RWPE2 (cell line): ENCODE measurements around the gene SAMD7.

Source experiments
- ATAC-seq: fragments of 200-7000 bp; cut with Tn5 transposase; 3 replicates; pipeline ENCODE4 v1.9.1; 2021; ENCODE audit warnings: low read depth
- DNase-seq: peaks from one replicate; pipeline ENCODE4 v3.0.0-alpha.2; 2020; ENCODE audit warnings: low spot score
- H3K27ac ChIP-seq: fragments of 450-650 bp; 2 replicates; pipeline ENCODE4 v1.5.1; 2017; ENCODE audit warnings: mild to moderate bottlenecking; ENCODE audit not compliant: poor library complexity, severe bottlenecking
- H3K27me3 ChIP-seq: fragments of 250-450 bp; sonication (Bioruptor Pico); 2 replicates; pipeline ENCODE4 v1.5.1; 2021; ENCODE audit warnings: mild to moderate bottlenecking, moderate library complexity; ENCODE audit not compliant: insufficient read depth, poor library complexity, severe bottlenecking
- H3K36me3 ChIP-seq: fragments of 250-450 bp; sonication (Bioruptor Pico); 2 replicates; pipeline ENCODE4 v1.5.1; 2020; ENCODE audit warnings: low read depth, mild to moderate bottlenecking, moderate library complexity
- H3K4me1 ChIP-seq: fragments of 250-450 bp; sonication (Bioruptor Pico); 2 replicates; pipeline ENCODE4 v1.5.1; 2021; ENCODE audit warnings: mild to moderate bottlenecking, moderate library complexity; ENCODE audit not compliant: insufficient read depth, poor library complexity, severe bottlenecking
- H3K4me3 ChIP-seq: fragments of 250-450 bp; sonication (Bioruptor Pico); 2 replicates; pipeline ENCODE4 v1.5.1; 2021; ENCODE audit warnings: mild to moderate bottlenecking, moderate library complexity; ENCODE audit not compliant: severe bottlenecking
- H3K9me3 ChIP-seq: fragments of 250-450 bp; sonication (Bioruptor Pico); 2 replicates; pipeline ENCODE4 v1.5.1; 2021; ENCODE audit warnings: mild to moderate bottlenecking, moderate library complexity; ENCODE audit not compliant: severe bottlenecking
- TF ChIP-seq, protein P1 (sequence below): fragments of 450-650 bp; IDR thresholded peaks from one replicate; pipeline ENCODE4 v1.5.1; 2017; ENCODE audit warnings: mild to moderate bottlenecking, moderate library complexity; ENCODE audit not compliant: poor library complexity, severe bottlenecking

SAMD7 gene

DNA sequence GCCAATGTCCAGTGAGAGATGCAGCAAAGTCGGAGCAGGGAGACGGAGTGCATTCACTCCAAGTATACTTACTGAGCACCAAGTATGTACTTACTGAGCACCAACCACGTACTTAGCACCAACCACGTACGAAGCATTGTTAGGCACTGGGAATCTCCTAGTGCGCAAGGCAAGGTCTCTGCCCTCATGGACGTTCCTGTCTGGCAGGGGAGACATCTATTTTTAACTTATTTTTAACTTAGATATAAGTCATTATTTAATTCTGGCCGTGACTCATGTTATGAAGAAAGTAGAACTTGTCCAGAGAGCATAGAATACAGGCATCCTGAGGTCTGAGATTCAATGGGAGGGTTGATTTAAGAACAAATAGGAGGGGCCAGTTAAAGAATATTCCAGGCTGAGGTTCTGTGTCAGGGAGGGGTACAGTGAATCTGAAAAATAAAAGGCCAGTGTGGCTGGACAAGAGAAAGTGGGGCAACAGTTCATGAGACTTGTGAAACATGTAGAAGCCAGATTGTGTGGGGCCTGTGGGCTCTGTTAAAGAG lies 32.3 kb upstream of the SAMD7 start:
- Histone ChIP-seq H3K27me3 (no peaks in the 10 kb centered on the region), H3K36me3 (no peaks in the 10 kb centered on the region), H3K27ac (no peak overlapping the region), H3K4me1 (no peaks in the 10 kb centered on the region), H3K4me3 (no peak overlapping the region), H3K9me3 (no peaks in the 10 kb centered on the region)
- TF ChIP-seq, protein P1, sequence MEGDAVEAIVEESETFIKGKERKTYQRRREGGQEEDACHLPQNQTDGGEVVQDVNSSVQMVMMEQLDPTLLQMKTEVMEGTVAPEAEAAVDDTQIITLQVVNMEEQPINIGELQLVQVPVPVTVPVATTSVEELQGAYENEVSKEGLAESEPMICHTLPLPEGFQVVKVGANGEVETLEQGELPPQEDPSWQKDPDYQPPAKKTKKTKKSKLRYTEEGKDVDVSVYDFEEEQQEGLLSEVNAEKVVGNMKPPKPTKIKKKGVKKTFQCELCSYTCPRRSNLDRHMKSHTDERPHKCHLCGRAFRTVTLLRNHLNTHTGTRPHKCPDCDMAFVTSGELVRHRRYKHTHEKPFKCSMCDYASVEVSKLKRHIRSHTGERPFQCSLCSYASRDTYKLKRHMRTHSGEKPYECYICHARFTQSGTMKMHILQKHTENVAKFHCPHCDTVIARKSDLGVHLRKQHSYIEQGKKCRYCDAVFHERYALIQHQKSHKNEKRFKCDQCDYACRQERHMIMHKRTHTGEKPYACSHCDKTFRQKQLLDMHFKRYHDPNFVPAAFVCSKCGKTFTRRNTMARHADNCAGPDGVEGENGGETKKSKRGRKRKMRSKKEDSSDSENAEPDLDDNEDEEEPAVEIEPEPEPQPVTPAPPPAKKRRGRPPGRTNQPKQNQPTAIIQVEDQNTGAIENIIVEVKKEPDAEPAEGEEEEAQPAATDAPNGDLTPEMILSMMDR, result no peak
- DNase-seq (no peak), ATAC-seq (no peak)

DNA sequence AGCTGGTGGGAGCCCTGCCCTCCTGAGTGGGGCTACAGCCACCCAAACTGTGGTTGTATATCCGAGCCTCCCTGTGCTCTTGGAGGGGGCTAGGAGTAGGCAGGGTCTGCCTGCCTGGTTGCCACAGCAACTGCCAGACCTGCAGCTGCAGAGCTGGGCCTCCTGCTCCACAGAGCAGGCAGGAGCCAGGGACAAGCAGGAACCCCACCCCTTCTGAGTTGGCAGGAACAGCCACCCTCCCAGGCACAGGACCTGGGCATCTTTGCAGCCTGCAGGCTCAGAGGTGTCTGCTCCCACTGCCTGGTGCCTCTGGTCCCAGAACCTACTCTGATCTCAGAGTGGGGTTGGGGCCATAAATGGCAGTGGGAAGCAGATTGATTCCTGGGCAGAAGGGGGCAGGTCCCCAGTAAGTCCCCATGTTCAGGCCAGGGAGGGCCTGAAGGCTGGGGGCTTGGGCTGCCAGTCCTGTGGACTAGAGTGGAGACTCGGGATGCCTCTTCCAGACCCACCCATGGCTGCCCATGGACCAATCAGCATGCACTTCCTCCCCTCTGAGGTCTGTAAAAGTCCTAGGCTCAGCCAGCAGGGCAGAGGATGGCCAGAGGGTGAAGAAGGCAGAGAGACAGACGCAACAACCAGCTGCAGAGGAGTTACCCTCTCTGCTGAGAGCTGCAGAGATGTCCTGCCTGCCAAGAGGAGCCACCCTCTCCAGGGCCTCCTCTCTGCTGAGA lies 31.4 kb upstream of the SAMD7 start:
- Histone ChIP-seq H3K4me1 (no peaks in the 10 kb centered on the region), H3K27me3 (no peaks in the 10 kb centered on the region), H3K4me3 (no peak overlapping the region), H3K27ac (no peak overlapping the region), H3K36me3 (no peaks in the 10 kb centered on the region), H3K9me3 (no peaks in the 10 kb centered on the region)
- TF ChIP-seq, protein P1, result no peak
- no peak for ATAC-seq
- no peak for DNase-seq

DNA sequence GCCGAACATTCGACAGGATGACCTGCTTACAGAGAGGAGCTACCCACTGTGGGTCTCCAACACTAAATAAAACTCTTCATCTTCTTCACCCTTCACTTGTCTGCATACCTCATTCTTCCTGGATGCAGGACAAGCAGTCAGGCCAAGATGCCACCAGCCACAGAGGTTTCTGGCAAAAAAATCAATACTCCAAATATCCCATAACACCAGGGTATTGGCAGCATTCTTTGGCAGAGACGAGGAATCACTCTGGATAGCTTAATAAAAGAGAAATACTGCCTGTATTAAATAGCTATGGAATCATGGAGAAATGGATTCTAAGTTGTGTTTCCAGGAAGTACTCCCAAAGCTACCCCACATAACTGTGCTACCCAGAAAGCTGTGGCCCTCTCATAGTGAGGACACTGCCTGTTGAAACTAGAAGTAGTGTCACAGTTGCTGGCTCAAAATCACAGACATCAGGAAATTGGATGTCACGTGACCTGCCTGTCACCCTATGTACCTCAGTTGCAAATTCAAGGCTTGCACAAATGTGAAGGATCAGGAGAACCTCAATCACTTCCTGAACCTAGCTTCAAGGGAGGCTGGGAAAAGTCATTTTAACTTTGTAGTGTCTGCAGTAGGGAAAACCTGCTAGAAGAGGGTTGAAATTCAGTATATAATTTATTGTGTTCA lies 30.7 kb upstream of the SAMD7 start:
- no peak overlapping the region for H3K27ac ChIP-seq

DNA sequence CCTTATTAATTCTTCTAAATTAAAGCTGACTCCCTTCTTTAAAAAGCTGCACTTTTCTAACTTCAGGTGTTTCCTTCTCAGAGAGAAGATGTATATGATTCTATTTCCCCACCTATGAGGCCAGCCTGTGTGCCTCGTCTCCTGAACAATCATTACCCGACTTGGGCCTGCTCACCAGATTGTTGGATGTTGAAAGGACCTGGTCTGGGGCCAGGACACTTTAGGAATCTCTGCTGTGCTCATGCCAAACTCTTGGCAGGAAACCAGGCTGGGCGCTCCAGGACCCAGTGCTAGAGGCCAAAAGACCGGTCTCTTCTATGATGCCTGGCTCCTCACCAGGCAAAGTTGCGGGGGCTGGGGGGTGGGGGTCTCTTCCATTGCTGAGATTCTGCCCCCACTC lies 24.7 kb upstream of the SAMD7 start:
- TF ChIP-seq, protein P1, result no peak
- Histone ChIP-seq H3K4me3 (no peak overlapping the region), H3K36me3 (no peaks in the 10 kb centered on the region), H3K27ac (no peak overlapping the region), H3K27me3 (no peaks in the 10 kb centered on the region), H3K4me1 (no peaks in the 10 kb centered on the region), H3K9me3 (no peaks in the 10 kb centered on the region)
- ATAC-seq, result peak; percentile 48; the same call in 1 of the 3 replicates
- no peak for DNase-seq

More for the DNA sequence above, 30.7 kb upstream of the SAMD7 start:
- ATAC-seq (no peak), DNase-seq (no peak)
- H3K9me3 ChIP-seq, result no peaks in the 10 kb centered on the region
- no peak overlapping the region for H3K4me3 ChIP-seq
- TF ChIP-seq, protein P1, result no peak
- H3K4me1 ChIP-seq, result no peaks in the 10 kb centered on the region
- no peaks in the 10 kb centered on the region for H3K27me3 ChIP-seq
- no peaks in the 10 kb centered on the region for H3K36me3 ChIP-seq

DNA sequence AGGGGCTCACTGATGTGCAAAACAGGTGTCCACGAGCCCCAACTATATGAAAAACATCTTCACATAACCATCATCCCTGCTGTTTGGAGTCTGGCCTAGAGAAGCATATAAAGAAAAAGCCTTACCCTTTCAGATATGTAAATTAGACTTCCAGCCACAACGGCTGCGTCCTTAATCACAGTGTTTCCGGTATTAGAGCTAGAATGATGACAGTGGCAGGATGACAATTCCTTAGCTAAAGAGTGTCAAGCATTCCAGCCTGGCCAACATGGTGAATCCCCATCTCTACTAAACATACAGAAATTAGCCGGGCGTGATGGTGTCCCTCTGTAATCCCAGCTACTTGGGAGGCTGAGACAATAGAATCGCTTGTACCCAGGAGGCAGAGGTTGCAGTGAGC lies 19.5 kb upstream of the SAMD7 start:
- H3K9me3 ChIP-seq, result no peaks in the 10 kb centered on the region
- ATAC-seq, result no peak

More for the DNA sequence above, 19.5 kb upstream of the SAMD7 start:
- Histone ChIP-seq H3K4me3 (no peak overlapping the region), H3K27me3 (no peaks in the 10 kb centered on the region), H3K4me1 (no peaks in the 10 kb centered on the region), H3K27ac (no peak overlapping the region), H3K36me3 (no peaks in the 10 kb centered on the region)
- TF ChIP-seq, protein P1, result no peak
- no peak for DNase-seq
